ENCODE data around the gene NDUFB10.
A peak's percentile ranks its signal among the peaks of the same experiment; 100 is the strongest.
"Not testable (repeated sequence)": the region's sequence is repeated elsewhere in the genome, so short reads cannot be mapped to it uniquely, and the experiment has no call there.

The NDUFB10 gene

DNA sequence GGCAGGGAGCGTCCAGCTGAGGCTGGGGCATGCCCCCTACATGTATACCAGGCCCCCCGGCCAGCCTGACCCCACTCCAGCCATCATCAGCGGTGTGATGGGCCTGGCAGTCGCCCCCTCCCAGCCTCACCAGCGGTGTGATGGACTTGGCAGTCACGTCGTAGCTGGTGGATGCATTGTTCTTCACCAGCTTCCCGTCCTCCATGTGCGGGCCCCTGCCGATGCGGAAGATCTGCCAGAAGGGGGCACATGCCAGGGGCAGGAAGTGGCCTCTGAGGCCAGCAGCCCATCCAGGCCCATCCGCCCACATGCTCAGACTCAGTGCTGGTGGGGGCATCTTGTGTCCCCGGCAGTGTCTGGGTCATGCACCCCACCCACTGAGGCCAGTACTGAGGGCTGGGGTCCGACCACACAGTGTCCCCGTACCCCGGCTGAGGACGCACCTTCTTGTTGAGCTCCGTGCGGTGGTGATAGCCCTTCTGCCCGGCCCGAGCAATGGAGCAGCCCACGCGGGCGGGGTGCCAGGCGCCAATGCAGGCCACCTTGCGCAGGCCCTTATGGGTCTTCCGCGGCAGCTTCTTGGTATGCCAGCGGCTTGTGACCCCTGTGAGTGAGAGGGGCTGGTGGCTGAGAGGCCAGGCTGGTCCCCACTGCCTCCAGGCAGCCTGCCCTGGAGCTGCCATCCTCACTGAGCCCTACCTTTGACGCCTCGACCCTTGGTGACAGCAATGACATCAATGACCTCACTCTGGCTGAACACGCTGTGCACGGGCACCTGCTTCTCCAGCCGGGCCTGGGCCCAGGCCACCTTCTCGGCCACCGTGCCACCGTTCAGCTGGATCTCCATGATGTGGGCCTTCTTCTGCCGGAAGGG is 12.6 kb upstream of the NDUFB10 start:
- DNase-seq: no peak

DNA sequence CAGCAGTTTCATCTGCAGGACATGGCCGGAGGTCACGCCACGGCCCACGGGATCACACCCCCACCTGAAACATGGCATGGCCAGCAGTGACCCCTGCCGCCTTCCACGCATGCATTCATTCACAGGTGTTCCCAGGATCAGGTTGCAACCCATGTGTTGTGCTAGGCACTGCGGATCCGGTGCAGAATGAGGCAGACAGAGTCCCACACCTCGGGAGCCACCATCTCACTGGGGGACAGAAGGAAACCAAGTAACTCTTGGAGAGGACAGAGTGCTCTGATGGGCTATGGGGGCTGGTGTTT is 12.0 kb upstream of the NDUFB10 start:
- DNase-seq: no peak

DNA sequence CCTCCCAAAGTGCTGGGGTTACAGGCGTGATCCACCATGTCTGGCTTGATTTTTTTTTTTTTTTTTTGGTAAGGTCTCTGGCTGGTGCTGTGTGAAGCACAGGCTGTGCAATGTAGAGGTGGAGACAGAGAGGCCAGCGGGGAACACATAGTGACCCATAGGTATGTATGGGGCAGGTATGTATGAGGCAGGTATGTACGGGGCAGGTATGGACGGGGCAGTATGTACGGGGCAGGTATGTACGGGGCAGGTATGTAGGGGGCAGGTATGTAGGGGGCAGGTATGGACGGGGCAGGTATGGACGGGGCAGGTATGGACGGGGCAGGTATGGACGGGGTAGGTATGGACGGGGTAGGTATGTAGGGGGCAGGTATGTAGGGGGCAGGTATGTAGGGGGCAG is 9.8 kb upstream of the NDUFB10 start:
- no peak for DNase-seq

DNA sequence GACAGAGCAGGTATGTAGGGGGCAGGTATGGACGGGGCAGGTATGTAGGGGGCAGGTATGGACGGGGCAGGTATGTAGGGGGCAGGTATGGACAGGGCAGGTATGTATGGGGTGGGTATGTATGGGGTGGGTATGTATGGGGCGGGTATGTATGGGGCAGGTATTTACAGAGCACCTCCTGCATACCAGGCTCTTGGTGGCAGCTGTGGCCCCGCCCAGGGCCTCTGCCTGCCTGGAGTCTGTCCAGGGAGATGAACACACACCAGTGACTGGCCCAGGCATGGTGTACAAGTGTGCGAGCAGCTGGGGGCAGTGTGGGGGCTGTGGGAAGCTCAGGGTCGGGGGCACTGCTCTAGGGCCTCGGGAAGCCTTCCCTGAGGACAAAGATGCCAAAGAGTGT is 9.3 kb upstream of the NDUFB10 start:
- DNase-seq: no peak

DNA sequence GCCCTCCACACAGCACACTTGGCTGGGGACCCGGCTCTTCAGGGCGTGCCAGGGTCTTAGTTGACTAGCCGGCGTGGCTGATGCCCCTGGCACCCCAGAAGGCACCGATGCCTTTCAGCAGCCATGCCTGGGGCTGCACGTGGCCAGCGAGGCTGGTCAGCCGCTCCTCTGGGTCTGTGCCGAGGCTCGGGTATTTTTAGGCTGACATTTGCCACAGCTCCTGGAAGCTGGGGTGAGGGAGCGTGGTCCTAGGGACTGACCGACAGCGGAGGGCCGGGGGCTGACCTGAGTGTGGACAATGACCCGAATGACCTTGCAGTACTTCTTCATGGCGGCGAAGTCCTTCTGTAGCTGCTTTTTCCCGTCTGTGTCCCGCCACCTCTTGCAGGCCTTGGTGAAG is 8.8 kb upstream of the NDUFB10 start:
- DNase-seq: no peak

DNA sequence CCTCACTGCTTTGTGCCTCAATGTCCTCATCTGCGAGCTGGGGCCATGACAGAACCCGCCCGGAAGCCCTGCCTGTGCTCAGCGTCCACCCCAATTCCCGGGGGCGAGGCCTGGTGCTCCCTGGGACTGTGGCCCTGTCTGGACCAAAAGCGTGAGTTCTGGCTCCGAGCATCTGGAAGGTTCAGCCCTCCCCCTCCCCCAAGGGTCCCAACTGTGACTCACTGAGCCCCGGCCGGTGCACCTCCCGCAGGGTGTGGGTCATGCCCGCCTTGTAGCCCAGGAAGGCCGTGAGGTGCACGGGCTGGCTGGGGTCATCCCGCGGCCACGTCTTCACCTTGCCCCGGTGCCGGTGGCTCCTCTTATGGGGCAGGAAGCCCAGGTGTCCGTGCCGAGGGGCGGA is 5.6 kb upstream of the NDUFB10 start:
- DNase-seq: no peak

DNA sequence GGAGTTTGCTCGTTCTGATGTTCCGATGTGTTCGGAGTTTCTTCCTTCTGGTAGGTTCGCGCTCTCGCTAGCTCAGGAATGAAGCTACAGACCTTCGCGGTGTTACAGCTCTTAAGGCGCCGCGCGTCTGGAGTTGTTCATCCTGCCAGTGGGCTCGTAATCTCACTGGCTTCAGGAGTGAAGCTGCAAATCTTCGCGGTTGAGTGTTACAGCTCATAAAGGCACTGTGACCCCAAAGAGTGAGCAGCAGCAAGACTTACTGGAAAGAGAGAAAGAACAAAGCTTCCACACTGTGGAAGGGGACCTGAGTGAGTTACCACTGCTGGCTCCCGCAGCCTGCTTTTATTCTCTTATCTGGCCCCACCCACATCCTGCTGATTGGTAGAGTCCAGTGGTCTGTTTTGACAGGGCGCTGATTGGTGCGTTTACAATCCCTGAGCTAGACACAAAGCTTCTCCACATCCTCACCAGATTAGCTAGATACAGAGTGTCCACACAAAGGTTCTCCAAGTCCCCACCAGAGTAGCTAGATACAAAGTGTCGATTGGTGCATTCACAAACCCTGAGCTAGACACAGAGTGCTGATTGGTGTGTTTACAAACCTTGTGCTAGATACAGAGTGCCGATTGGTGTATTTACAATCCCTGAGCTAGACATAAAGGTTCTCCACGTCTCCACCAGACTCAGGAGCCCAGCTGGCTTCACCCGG is 1.8 kb upstream of the NDUFB10 start:
- not testable (repeated sequence) for DNase-seq

DNA sequence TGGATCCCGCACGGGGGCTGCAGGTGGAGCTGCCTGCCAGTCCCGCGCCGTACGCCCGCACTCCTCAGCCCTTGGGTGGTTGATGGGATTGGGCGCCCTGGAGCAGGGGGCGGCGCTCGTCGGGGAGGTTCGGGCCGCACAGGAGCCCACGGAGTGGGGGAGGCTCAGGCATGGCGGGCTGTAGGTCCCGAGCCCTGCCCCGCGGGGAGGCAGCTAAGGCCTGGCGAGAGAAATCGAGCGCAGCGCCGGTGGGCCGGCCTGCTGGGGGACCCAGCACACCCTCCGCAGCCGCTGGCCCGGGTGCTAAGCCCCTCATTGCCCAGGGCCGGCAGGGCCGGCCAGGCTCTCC is 1.2 kb upstream of the NDUFB10 start:
- not testable (repeated sequence) for DNase-seq

DNA sequence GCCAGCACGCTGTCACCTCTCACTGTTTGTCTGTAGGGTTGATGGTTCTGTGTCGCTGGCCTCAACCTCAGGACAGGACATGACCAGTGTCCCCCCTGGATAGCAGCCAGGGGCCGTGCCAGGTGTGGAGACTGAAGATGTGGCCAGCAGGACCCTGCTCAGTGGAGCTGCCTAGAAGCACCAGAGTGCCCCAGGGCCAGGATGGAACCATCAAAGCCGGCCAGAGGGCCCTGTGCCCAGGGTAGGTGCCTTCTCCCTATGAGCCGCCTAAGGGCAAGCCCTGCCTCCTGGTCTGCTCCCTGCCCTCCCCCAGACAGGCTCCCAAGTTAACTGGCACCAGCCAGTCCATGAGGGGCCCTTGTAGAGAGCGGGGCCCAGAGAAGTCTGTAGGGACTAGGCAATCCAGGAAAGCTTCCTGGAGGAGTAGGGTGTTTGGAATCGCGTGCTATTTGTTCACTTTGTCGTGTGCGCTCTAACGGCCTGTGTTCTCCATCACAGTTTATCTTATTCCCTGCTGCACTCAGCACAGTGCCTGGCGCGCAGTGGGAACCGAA is 546 bp upstream of the NDUFB10 start:
- DNase-seq: no peak

DNA sequence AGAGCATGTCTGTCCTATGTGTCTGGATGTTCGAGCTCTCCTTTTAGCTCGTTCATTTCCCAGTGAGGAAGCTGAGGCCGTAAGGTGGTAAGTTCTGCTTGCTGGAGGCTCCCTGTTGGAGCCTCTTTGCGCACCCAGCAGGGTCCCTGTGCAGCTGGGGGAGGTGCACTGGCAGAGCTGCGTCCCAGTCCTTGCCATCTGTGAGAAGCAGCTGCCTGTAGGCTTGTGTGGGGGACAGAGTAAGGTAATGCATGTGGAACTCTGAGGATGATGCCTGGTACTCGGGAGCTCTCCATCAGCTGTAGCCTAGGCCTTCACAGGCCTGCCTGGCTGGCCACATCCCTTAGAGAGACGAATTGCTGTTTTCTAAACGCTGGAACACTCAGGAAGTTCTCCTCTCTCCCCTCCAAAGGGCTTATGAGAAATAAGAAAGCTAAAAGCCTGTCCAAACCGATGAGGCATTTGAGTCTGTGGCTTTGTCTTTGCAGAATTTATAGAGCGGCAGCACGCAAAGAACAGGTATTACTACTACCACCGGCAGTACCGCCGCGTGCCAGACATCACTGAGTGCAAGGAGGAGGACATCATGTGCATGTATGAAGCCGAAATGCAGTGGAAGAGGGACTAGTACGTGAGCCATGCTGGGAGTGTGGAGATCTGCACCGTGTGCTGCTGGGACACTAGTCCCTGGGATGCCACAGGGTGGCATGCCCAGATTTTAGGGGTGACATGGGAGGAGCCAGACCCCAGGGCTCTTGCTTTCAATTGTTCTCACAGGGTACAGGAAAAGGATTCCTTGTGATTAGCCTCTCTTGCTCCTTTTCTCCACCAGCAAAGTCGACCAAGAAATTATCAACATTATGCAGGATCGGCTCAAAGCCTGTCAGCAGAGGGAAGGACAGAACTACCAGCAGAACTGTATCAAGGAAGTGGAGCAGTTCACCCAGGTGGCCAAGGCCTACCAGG is 1.6 kb downstream of the NDUFB10 start:
- DNase-seq: peak in 1 of 5 donors; percentile 42

DNA sequence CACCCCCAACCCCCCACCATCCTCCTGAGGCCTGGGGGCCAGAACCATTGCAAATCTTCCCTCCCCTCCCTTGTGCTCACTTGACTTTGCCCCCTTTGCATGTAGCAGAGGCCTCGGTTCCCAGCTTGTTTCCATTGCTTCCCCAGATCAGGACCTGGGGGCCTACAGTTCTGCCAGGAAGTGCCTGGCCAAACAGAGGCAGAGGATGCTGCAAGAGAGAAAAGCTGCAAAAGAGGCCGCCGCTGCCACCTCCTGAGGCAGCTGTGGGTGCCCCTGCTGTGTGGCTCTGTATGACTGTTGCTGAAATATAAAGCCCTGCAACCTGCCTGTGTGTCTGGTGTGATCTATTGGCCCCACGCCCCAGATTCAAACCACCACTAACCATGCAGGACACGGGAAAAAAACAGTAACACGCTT is 2.3 kb downstream of the NDUFB10 start:
- DNase-seq: peak in 1 of 5 donors; percentile 64

DNA sequence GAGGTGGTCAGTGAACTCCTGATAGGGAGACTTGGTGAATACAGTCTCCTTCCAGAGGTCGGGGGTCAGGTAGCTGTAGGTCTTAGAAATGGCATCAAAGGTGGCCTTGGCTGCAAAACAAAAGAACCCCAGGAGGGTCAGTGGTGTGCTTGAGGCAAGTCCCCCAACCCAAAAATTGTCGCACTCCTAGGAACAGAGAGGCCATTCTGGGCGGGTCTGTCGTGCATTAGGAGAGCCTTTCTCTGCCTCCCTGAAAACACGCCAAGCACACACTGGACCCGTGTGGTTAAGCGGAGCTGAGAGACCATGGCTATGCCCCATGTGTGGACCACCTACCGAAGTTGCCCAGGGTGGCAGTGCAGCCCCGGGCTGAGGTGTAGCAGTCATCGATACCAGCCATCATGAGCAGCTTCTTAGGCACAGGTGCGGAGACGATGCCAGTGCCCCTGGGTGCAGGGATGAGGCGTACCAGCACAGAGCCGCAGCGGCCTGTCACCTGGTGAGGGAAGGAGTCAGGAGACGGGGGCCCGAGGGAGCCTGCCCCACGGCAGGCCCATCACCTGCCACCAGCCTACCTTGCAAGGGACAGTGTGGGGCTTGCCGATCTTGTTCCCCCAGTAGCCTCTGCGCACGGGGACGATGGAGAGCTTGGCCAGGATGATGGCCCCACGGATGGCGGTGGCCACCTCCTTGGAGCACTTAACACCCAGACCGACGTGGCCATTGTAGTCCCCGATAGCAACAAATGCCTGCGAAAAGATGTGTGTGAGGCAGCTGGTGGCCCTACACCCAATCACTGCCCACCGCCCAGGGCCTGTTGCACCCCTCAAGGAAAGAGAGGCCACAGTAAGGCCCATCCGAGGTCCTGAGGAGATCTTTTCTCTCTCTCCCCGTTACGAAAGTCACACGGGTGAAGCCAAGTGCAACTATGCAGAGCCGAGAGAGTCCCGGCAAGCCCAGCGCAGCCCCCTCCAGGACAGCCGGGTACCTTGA is 3.1 kb downstream of the NDUFB10 start:
- not testable (repeated sequence) for DNase-seq

DNA sequence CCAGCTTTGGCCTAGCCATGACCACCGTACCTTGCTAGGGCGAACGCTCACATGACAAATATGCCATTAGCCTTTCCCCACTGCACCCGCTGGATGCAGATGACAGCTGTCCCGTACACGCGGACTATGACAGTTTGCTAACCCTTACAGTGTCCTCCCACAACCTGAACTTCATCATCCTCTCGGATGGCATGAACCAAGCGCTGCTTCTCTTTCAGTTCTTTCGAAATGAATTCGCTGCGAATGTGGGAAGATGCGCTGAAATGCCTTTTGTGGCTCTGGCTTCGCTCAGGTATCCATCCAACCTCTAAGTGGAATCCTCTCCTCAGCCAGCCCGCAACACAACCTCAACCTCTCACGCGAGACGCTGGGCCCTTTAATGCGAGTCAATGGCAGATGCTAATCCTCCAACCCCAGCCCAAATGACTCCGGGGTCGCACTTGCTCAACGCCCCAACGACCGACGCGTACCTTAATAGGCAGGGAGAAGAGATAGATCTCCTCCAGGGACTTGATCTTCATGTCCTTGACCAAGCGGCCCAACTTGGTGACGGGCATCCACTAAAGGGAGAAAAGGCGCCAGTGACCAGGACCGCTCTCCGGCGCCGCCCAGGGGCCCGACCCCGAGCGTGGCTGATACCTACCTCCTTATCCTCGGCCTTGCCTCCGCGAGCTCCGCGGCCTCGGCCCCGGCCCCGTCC is 4.6 kb downstream of the NDUFB10 start:
- peak in 2 of 5 donors; percentile 35 to 58 for DNase-seq

DNA sequence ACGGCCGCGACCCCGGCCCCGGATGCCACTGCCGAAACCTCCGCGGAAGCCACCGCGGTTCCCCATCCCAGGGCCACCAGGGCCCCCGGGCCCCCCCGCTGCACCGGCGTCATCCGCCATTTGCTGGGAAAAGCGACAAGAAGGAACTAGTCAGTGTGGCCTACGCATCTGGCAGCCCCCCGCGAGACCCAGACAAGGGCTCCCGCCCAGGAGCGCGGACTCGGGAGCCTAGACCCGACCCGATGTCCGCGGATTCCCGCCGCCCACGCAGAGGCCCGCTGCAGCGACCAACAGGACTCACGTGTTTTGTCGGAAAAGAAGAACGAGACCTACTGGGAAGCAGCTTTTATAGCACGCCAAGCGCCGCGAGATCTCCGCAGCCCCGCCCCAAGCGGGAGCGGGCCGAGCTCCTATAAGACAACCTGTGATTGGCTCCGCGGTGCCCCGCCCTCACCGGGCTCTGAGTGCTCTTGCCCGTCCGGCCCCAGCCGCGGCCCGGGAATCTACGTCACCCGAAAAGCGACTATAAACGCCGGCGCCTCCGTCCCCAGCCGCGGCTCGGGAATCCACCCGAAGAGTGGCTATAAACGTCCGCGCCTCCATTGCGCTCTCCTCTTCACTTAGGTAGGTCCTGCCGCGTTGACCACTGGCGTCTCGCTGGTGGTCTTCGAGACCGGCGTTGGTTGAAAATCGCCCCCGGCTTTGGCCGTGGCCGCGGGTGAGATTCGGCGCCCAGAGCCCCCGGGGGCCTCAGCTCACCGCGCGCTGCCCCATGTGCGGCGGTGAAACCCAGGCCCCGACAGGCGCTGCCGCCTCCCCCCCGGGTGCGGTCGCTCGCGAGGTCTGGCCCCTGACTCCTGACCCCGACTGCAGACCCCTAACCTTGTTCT is 5.4 kb downstream of the NDUFB10 start, which contains the start of gene RPS2:
TSS of gene RPS2 (minus strand) at position 321 of the 890 bp plus-strand sequence. CDS start at position 120, 201 bp downstream.
- peak; percentile 97 to 99 (median 99) for DNase-seq

DNA sequence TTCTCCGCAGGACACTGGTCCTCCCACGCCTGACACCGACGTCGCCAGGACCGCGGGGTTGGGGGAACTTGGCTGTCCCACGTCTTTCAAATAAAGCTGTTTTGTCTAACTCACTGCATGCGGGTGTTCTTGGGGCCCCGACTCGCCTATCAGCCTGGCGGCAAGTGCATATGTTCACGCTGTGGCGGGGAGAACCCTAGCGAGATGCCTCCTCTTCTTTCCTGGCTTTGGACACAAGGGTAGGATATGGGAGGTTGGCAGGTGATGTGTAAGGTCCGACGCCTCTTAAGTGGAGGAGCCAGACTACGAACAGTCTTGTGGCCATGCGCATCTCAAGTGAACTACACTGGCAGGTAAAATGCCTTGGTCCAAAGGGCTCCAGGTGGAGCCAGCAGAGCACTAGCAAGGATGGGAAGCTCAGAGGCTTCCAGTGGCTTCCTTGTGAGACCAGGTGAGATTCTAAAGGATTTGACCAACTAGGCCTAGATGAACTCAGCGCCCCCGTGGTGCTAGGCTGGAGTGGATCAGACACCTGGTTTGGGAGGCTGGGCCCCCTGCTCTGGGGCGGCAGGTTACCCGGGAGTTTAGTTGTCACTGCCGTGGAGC is 6.2 kb downstream of the NDUFB10 start:
- no peak for DNase-seq

DNA sequence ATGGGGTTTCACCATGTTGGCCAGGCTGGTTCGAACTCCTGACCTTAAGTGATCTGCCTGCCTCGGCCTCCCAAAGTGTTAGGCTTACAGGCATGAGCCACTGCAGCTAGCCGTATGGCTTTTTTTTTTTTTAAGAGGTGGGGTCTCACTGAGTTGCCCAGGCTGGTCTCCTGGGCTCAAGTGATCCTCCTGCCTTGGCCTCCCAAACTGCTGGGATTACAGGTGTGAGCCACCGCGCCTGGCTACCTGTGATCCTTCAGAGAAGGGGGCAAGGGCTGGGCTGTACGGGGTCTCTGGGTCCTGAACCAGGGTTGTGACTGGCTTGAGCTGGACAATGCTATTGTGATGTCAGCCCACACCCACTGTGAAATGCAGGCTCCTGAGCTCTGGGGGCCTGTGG is 7.1 kb downstream of the NDUFB10 start, which contains the start of gene RNF151:
TSS of gene RNF151 (plus strand) at position 397 of the 400 bp plus-strand sequence. CDS start 26 bp downstream, outside the sequence.
- no peak for DNase-seq

DNA sequence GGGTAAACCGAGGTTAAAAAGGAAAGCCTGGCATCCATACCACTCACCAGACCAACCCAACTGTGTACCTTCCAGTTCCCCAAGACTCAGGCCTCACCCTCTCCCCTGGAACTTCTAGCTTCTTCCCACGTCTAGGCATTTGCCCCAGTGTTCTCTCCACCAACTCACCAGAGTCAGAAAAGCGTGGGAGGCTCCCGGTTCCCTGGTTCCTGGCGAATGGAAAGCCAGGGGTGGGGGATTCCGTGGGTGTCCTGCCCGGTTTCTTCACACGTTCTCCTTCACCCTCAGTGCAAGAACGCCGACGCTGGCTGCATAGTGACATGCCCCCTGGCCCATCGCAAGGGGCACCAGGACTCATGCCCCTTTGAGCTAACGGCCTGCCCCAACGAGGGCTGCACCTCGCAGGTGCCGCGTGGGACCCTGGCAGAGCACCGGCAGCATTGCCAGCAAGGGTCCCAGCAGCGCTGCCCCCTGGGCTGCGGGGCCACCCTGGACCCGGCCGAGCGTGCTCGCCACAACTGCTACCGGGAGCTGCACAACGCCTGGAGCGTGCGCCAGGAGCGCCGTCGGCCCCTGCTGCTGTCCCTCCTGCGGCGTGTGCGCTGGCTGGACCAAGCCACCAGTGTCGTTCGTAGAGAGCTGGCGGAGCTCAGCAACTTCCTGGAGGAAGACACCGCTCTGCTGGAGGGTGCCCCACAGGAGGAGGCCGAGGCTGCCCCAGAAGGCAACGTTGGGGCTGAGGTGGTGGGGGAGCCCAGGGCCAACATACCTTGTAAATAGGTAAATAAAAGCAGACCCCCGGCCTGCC is 9.0 kb downstream of the NDUFB10 start:
- no peak for DNase-seq

Data from T-helper 1 cell (primary cell).